CD4-positive, alpha-beta T cell treated with Interferon alpha-2 for 1 hour (primary cell): ENCODE measurements around the gene CDK6.

Source experiments
- DNase-seq, 2 donors: peaks; one replicate each; pipeline ENCODE4 v3.0.0-alpha.2; 2020 to 2022

CDK6 gene

GRCh38 chr7:92824901-92825480, 11.4 kb downstream of the CDK6 start:
- no peak for DNase-seq

GRCh38 chr7:92824450-92824849, 11.9 kb downstream of the CDK6 start:
- no peak for DNase-seq

GRCh38 chr7:92823042-92823441, 13.3 kb downstream of the CDK6 start:
- DNase-seq = no peak

- DNase-seq = no peak
Measured at GRCh38 chr7:92820191-92820590, 16.2 kb downstream of the CDK6 start.

- DNase-seq = no peak
Measured at GRCh38 chr7:92817398-92817797, 19.0 kb downstream of the CDK6 start.

GRCh38 chr7:92815412-92815811, 21.0 kb downstream of the CDK6 start:
- DNase-seq = no peak

GRCh38 chr7:92813390-92814024, 22.9 kb downstream of the CDK6 start:
- peak in 1 of 2 donors; percentile 38 for DNase-seq

GRCh38 chr7:92811158-92811557, 25.2 kb downstream of the CDK6 start:
- DNase-seq = no peak

GRCh38 chr7:92809760-92810573, 26.4 kb downstream of the CDK6 start:
- peak; percentile 57 to 81 for DNase-seq

- no peak for DNase-seq
Measured at GRCh38 chr7:92809397-92809759, 27.0 kb downstream of the CDK6 start.

- DNase-seq = no peak
Measured at GRCh38 chr7:92808635-92809034, 27.7 kb downstream of the CDK6 start.

- no peak for DNase-seq
Measured at GRCh38 chr7:92808006-92808405, 28.4 kb downstream of the CDK6 start.

GRCh38 chr7:92806496-92806895, 29.9 kb downstream of the CDK6 start:
- DNase-seq = no peak

- no peak for DNase-seq
Measured at GRCh38 chr7:92802406-92802805, 34.0 kb downstream of the CDK6 start.

GRCh38 chr7:92799446-92800211, 36.7 kb downstream of the CDK6 start:
- DNase-seq = no peak

GRCh38 chr7:92798517-92799249, 37.7 kb downstream of the CDK6 start:
- no peak for DNase-seq

GRCh38 chr7:92797693-92798092, 38.7 kb downstream of the CDK6 start:
- DNase-seq = peak in 1 of 2 donors; percentile 11

- no peak for DNase-seq
Measured at GRCh38 chr7:92797284-92797683, 39.1 kb downstream of the CDK6 start.

- no peak for DNase-seq
Measured at GRCh38 chr7:92794831-92795230, 41.5 kb downstream of the CDK6 start.

- DNase-seq = no peak
Measured at GRCh38 chr7:92794391-92794790, 42.0 kb downstream of the CDK6 start.

GRCh38 chr7:92793656-92794205, 42.6 kb downstream of the CDK6 start:
- no peak for DNase-seq

GRCh38 chr7:92790992-92791391, 45.4 kb downstream of the CDK6 start:
- no peak for DNase-seq
